Measurements from ENCODE around the gene POLE2. TPM values are rescaled to one million over a fixed set of nuclear protein-coding genes. Genes with fewer than 3 reads are reported as not detected.

Gene POLE2
- total and polyA plus RNA-seq, 2 of the 13 experiments (the other 11 are each of a cell fraction or from before 2014, with no cell fraction given) = 16.6 to 37.0 TPM

DNA sequence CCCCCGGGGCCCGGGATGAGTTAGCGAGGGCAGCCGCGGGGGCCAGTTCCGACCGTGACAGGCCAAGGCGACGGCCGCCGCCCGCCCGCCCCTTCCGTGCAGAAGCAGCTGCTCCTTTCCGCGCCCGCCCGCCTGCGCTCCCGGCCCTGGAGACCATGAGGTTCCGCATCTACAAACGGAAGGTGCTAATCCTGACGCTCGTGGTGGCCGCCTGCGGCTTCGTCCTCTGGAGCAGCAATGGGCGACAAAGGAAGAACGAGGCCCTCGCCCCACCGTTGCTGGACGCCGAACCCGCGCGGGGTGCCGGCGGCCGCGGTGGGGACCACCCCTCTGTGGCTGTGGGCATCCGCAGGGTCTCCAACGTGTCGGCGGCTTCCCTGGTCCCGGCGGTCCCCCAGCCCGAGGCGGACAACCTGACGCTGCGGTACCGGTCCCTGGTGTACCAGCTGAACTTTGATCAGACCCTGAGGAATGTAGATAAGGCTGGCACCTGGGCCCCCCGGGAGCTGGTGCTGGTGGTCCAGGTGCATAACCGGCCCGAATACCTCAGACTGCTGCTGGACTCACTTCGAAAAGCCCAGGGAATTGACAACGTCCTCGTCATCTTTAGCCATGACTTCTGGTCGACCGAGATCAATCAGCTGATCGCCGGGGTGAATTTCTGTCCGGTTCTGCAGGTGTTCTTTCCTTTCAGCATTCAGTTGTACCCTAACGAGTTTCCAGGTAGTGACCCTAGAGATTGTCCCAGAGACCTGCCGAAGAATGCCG is 66.7 kb downstream of the POLE2 start (continued):
- TF ChIP-seq, protein P1, sequence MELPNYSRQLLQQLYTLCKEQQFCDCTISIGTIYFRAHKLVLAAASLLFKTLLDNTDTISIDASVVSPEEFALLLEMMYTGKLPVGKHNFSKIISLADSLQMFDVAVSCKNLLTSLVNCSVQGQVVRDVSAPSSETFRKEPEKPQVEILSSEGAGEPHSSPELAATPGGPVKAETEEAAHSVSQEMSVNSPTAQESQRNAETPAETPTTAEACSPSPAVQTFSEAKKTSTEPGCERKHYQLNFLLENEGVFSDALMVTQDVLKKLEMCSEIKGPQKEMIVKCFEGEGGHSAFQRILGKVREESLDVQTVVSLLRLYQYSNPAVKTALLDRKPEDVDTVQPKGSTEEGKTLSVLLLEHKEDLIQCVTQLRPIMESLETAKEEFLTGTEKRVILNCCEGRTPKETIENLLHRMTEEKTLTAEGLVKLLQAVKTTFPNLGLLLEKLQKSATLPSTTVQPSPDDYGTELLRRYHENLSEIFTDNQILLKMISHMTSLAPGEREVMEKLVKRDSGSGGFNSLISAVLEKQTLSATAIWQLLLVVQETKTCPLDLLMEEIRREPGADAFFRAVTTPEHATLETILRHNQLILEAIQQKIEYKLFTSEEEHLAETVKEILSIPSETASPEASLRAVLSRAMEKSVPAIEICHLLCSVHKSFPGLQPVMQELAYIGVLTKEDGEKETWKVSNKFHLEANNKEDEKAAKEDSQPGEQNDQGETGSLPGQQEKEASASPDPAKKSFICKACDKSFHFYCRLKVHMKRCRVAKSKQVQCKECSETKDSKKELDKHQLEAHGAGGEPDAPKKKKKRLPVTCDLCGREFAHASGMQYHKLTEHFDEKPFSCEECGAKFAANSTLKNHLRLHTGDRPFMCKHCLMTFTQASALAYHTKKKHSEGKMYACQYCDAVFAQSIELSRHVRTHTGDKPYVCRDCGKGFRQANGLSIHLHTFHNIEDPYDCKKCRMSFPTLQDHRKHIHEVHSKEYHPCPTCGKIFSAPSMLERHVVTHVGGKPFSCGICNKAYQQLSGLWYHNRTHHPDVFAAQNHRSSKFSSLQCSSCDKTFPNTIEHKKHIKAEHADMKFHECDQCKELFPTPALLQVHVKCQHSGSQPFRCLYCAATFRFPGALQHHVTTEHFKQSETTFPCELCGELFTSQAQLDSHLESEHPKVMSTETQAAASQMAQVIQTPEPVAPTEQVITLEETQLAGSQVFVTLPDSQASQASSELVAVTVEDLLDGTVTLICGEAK (IDR thresholded peaks at IDR 0.05) = no peak
- TF ChIP-seq, protein P1 (CRISPR knock-in tag; IDR thresholded peaks at IDR 0.05) = no peak
- TF ChIP-seq ZNF253 (CRISPR knock-in tag; IDR thresholded peaks at IDR 0.05; ENCODE audit: borderline replicate concordance) = 0 out of 2 replicates have a peak, but pooled peaks have one; percentile 40
- TF ChIP-seq, protein P2, sequence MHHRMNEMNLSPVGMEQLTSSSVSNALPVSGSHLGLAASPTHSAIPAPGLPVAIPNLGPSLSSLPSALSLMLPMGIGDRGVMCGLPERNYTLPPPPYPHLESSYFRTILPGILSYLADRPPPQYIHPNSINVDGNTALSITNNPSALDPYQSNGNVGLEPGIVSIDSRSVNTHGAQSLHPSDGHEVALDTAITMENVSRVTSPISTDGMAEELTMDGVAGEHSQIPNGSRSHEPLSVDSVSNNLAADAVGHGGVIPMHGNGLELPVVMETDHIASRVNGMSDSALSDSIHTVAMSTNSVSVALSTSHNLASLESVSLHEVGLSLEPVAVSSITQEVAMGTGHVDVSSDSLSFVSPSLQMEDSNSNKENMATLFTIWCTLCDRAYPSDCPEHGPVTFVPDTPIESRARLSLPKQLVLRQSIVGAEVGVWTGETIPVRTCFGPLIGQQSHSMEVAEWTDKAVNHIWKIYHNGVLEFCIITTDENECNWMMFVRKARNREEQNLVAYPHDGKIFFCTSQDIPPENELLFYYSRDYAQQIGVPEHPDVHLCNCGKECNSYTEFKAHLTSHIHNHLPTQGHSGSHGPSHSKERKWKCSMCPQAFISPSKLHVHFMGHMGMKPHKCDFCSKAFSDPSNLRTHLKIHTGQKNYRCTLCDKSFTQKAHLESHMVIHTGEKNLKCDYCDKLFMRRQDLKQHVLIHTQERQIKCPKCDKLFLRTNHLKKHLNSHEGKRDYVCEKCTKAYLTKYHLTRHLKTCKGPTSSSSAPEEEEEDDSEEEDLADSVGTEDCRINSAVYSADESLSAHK (CRISPR knock-in tag; IDR thresholded peaks at IDR 0.05; ENCODE audit: borderline replicate concordance) = no peak
- TF ChIP-seq, protein P3, sequence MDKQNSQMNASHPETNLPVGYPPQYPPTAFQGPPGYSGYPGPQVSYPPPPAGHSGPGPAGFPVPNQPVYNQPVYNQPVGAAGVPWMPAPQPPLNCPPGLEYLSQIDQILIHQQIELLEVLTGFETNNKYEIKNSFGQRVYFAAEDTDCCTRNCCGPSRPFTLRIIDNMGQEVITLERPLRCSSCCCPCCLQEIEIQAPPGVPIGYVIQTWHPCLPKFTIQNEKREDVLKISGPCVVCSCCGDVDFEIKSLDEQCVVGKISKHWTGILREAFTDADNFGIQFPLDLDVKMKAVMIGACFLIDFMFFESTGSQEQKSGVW (CRISPR knock-in tag; IDR thresholded peaks at IDR 0.05; ENCODE audit: borderline replicate concordance) = no peak
- TF ChIP-seq ZFP82 (CRISPR knock-in tag; IDR thresholded peaks at IDR 0.05; ENCODE audit: borderline replicate concordance) = no peak
- no peak for TF ChIP-seq ZNF180 (CRISPR knock-in tag; IDR thresholded peaks at IDR 0.05; ENCODE audit: borderline replicate concordance, low read depth)
- TF ChIP-seq ZNF614 (CRISPR knock-in tag; IDR thresholded peaks at IDR 0.05; ENCODE audit: borderline replicate concordance) = no peak
- TF ChIP-seq, protein P4, sequence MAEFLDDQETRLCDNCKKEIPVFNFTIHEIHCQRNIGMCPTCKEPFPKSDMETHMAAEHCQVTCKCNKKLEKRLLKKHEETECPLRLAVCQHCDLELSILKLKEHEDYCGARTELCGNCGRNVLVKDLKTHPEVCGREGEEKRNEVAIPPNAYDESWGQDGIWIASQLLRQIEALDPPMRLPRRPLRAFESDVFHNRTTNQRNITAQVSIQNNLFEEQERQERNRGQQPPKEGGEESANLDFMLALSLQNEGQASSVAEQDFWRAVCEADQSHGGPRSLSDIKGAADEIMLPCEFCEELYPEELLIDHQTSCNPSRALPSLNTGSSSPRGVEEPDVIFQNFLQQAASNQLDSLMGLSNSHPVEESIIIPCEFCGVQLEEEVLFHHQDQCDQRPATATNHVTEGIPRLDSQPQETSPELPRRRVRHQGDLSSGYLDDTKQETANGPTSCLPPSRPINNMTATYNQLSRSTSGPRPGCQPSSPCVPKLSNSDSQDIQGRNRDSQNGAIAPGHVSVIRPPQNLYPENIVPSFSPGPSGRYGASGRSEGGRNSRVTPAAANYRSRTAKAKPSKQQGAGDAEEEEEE (CRISPR knock-in tag; IDR thresholded peaks at IDR 0.05; ENCODE audit: borderline replicate concordance) = no peak
- no peak for TF ChIP-seq TARDBP (CRISPR knock-in tag; IDR thresholded peaks at IDR 0.05)
- TF ChIP-seq RELA (CRISPR knock-in tag; IDR thresholded peaks at IDR 0.05) = no peak
